ENCODE measurements around the gene ABCC11. TPM values are rescaled to one million over a fixed set of nuclear protein-coding genes. Genes with fewer than 3 reads are reported as not detected.

The ABCC11 gene
- total RNA-seq, 6 donors from 2014 or later: 0.15 to 0.33 (median 0.21) TPM; not detected in 2

GRCh38 chr16:48235058-48235555 lies 12.2 kb downstream of the ABCC11 start:
- TF ChIP-seq CTCF (IDR thresholded peaks at IDR 0.05) (no peak), POLR2A (IDR thresholded peaks at IDR 0.05) (no peak), POLR2AphosphoS5 (IDR thresholded peaks at IDR 0.05) (no peak), EP300 (IDR thresholded peaks at IDR 0.05) (no peak)
- DNase-seq (no peak), ATAC-seq (ENCODE audit: low FRiP score in 2 of 2) (no peak)
- no peaks in the 10 kb centered on the region for H3K9me3 ChIP-seq
- no peak overlapping the region for H3K27ac ChIP-seq
- no peak overlapping the region for H3K4me3 ChIP-seq
- WGBS, 2 donors: 79 to 81% methylated on average over 6 of the region's 6 CpGs
- no peaks in the 10 kb centered on the region for H3K27me3 ChIP-seq
- no peaks in the 10 kb centered on the region for H3K36me3 ChIP-seq
- H3K4me1 ChIP-seq: no peaks in the 10 kb centered on the region

GRCh38 chr16:48234630-48235029 lies 12.7 kb downstream of the ABCC11 start:
- TF ChIP-seq POLR2AphosphoS5 (IDR thresholded peaks at IDR 0.05): no peak
- no peak for TF ChIP-seq CTCF (IDR thresholded peaks at IDR 0.05)
- no peak for TF ChIP-seq POLR2A (IDR thresholded peaks at IDR 0.05)
- no peak for TF ChIP-seq EP300 (IDR thresholded peaks at IDR 0.05)
- no peaks in the 10 kb centered on the region for H3K27me3 ChIP-seq
- H3K4me1 ChIP-seq: no peaks in the 10 kb centered on the region
- no peaks in the 10 kb centered on the region for H3K9me3 ChIP-seq
- H3K4me3 ChIP-seq: no peak overlapping the region
- H3K36me3 ChIP-seq: no peaks in the 10 kb centered on the region
- H3K27ac ChIP-seq: no peak overlapping the region
- DNase-seq (no peak), ATAC-seq (ENCODE audit: low FRiP score in 2 of 2) (no peak)

GRCh38 chr16:48232493-48233040 lies 14.8 kb downstream of the ABCC11 start:
- TF ChIP-seq CTCF (IDR thresholded peaks at IDR 0.05) (no peak), EP300 (IDR thresholded peaks at IDR 0.05) (no peak), POLR2A (IDR thresholded peaks at IDR 0.05) (no peak), POLR2AphosphoS5 (IDR thresholded peaks at IDR 0.05) (no peak)
- no peak overlapping the region for H3K27ac ChIP-seq
- no peaks in the 10 kb centered on the region for H3K9me3 ChIP-seq
- 97 to 100% methylated on average over 2 of the region's 2 CpGs for WGBS, 2 donors
- no peaks in the 10 kb centered on the region for H3K27me3 ChIP-seq
- no peak for DNase-seq
- H3K4me3 ChIP-seq: no peak overlapping the region
- no peaks in the 10 kb centered on the region for H3K36me3 ChIP-seq
- ATAC-seq (ENCODE audit: low FRiP score in 2 of 2): no peak
- H3K4me1 ChIP-seq: no peaks in the 10 kb centered on the region

GRCh38 chr16:48231727-48232492 lies 15.4 kb downstream of the ABCC11 start:
- no peak for DNase-seq
- Histone ChIP-seq H3K27ac (no peak overlapping the region), H3K9me3 (no peaks in the 10 kb centered on the region), H3K36me3 (no peaks in the 10 kb centered on the region), H3K27me3 (no peaks in the 10 kb centered on the region), H3K4me1 (no peaks in the 10 kb centered on the region), H3K4me3 (no peak overlapping the region)
- peak in 1 of 2 donors; percentile 53 for ATAC-seq (ENCODE audit: low FRiP score in 2 of 2)
- 48 to 53% methylated on average over 11 of the region's 11 CpGs for WGBS, 2 donors
- TF ChIP-seq POLR2AphosphoS5 (IDR thresholded peaks at IDR 0.05) (no peak), CTCF (IDR thresholded peaks at IDR 0.05) (peak in 4 of 6 experiments; percentile 19 to 32 (median 27))
